ENCODE results near the gene SMTN. TPM values are rescaled to one million over a fixed set of nuclear protein-coding genes. Genes with fewer than 3 reads are reported as not detected.
"Not testable (repeated sequence)": the region's sequence is repeated elsewhere in the genome, so short reads cannot be mapped to it uniquely, and the experiment has no call there.

Gene SMTN
- total and polyA plus RNA-seq, 2 donors, result 149 to 1,750 TPM

GRCh38 chr22:31107894-31108218 lies 26.7 kb downstream of the SMTN start:
- Histone ChIP-seq H3K4me3 (ENCODE audit: low read depth, low read length) (no peak overlapping the region), H3K36me3 (ENCODE audit: insufficient read depth) (no peaks in the 10 kb centered on the region), H3K4me1 (ENCODE audit: insufficient read depth) (no peaks in the 10 kb centered on the region), H3K27ac (ENCODE audit: low read depth) (peak overlapping the region; percentile 58)
- DNase-seq (ENCODE audit: extremely low spot score), result no peak
- WGBS, result under 1% methylated on average over 5 of the region's 5 CpGs

- DNase-seq (ENCODE audit: extremely low spot score); H3K27ac ChIP-seq (ENCODE audit: low read depth): not testable (repeated sequence)
- WGBS, result 93% methylated on average over 7 of the region's 7 CpGs
Observed at GRCh38 chr22:31112547-31113091, 31.5 kb downstream of the SMTN start.

GRCh38 chr22:31118046-31118820 lies 37.1 kb downstream of the SMTN start:
- Histone ChIP-seq H3K27ac (ENCODE audit: low read depth) (no peak overlapping the region), H3K4me1 (ENCODE audit: insufficient read depth) (no peaks in the 10 kb centered on the region), H3K4me3 (ENCODE audit: low read depth, low read length) (no peak overlapping the region), H3K36me3 (ENCODE audit: insufficient read depth) (no peaks in the 10 kb centered on the region)
- DNase-seq (ENCODE audit: extremely low spot score), result no peak
- WGBS, result 85% methylated on average over 3 of the region's 3 CpGs

More at GRCh38 chr22:31112547-31113091, 31.5 kb downstream of the SMTN start:
- H3K4me3 ChIP-seq (ENCODE audit: low read depth, low read length); H3K36me3 ChIP-seq (ENCODE audit: insufficient read depth); H3K4me1 ChIP-seq (ENCODE audit: insufficient read depth): not testable (repeated sequence)

GRCh38 chr22:31119026-31119717 lies 38.1 kb downstream of the SMTN start:
- H3K27ac ChIP-seq (ENCODE audit: low read depth), result no peak overlapping the region
- WGBS, result 75% methylated on average over 7 of the region's 7 CpGs
- no peak overlapping the region for H3K4me3 ChIP-seq (ENCODE audit: low read depth, low read length)
- DNase-seq (ENCODE audit: extremely low spot score), result no peak
- H3K36me3 ChIP-seq (ENCODE audit: insufficient read depth), result no peaks in the 10 kb centered on the region
- H3K4me1 ChIP-seq (ENCODE audit: insufficient read depth), result no peaks in the 10 kb centered on the region

- H3K27ac ChIP-seq (ENCODE audit: low read depth), result no peak overlapping the region
- WGBS, result 74% methylated on average over 5 of the region's 5 CpGs
- DNase-seq (ENCODE audit: extremely low spot score), result no peak
- no peaks in the 10 kb centered on the region for H3K36me3 ChIP-seq (ENCODE audit: insufficient read depth)
- no peak overlapping the region for H3K4me3 ChIP-seq (ENCODE audit: low read depth, low read length)
- no peaks in the 10 kb centered on the region for H3K4me1 ChIP-seq (ENCODE audit: insufficient read depth)
Observed at GRCh38 chr22:31120230-31120629, 39.1 kb downstream of the SMTN start.

GRCh38 chr22:31120642-31121041 lies 39.5 kb downstream of the SMTN start:
- Histone ChIP-seq H3K27ac (ENCODE audit: low read depth) (no peak overlapping the region), H3K4me1 (ENCODE audit: insufficient read depth) (no peaks in the 10 kb centered on the region), H3K4me3 (ENCODE audit: low read depth, low read length) (no peak overlapping the region), H3K36me3 (ENCODE audit: insufficient read depth) (no peaks in the 10 kb centered on the region)
- 100% methylated on average over 1 of the region's 1 CpG for WGBS
- no peak for DNase-seq (ENCODE audit: extremely low spot score)

- no peak overlapping the region for H3K27ac ChIP-seq (ENCODE audit: low read depth)
- no peak for DNase-seq (ENCODE audit: extremely low spot score)
- H3K36me3 ChIP-seq (ENCODE audit: insufficient read depth), result no peaks in the 10 kb centered on the region
- no peaks in the 10 kb centered on the region for H3K4me1 ChIP-seq (ENCODE audit: insufficient read depth)
- no peak overlapping the region for H3K4me3 ChIP-seq (ENCODE audit: low read depth, low read length)
- 95% methylated on average over 4 of the region's 4 CpGs for WGBS
Observed at GRCh38 chr22:31121403-31121802, 40.3 kb downstream of the SMTN start.

GRCh38 chr22:31122196-31122531 lies 41.0 kb downstream of the SMTN start:
- Histone ChIP-seq H3K27ac (ENCODE audit: low read depth) (no peak overlapping the region), H3K36me3 (ENCODE audit: insufficient read depth) (no peaks in the 10 kb centered on the region), H3K4me3 (ENCODE audit: low read depth, low read length) (no peak overlapping the region), H3K4me1 (ENCODE audit: insufficient read depth) (no peaks in the 10 kb centered on the region)
- 73% methylated on average over 2 of the region's 2 CpGs for whole genome bisulfite sequencing
- DNase-seq (ENCODE audit: extremely low spot score), result no peak

- 14% methylated on average over 10 of the region's 10 CpGs for WGBS
- Histone ChIP-seq H3K4me3 (ENCODE audit: low read depth, low read length) (peak within 1 kb of the TSS; percentile 20), H3K36me3 (ENCODE audit: insufficient read depth) (no peaks in the 10 kb centered on the region), H3K27ac (ENCODE audit: low read depth) (no peak within 1 kb of the TSS), H3K4me1 (ENCODE audit: insufficient read depth) (no peaks in the 10 kb centered on the region)
- no peak for DNase-seq (ENCODE audit: extremely low spot score)
Observed at GRCh38 chr22:31122532-31123291, 41.6 kb downstream of the SMTN start, which contains the start of gene INPP5J. Gene INPP5J (plus strand): TSS chr22:31122966. CDS start chr22:31123015, 49 bp downstream.

GRCh38 chr22:31123292-31123602 lies 42.1 kb downstream of the SMTN start:
- Histone ChIP-seq H3K36me3 (ENCODE audit: insufficient read depth) (no peaks in the 10 kb centered on the region), H3K27ac (ENCODE audit: low read depth) (no peak overlapping the region), H3K4me3 (ENCODE audit: low read depth, low read length) (peak overlapping the region; percentile 20), H3K4me1 (ENCODE audit: insufficient read depth) (no peaks in the 10 kb centered on the region)
- DNase-seq (ENCODE audit: extremely low spot score), result no peak
- WGBS, result 68% methylated on average over 4 of the region's 4 CpGs

- Histone ChIP-seq H3K36me3 (ENCODE audit: insufficient read depth) (no peaks in the 10 kb centered on the region), H3K4me3 (ENCODE audit: low read depth, low read length) (no peak overlapping the region), H3K4me1 (ENCODE audit: insufficient read depth) (no peaks in the 10 kb centered on the region), H3K27ac (ENCODE audit: low read depth) (no peak overlapping the region)
- DNase-seq (ENCODE audit: extremely low spot score), result no peak
- 83% methylated on average over 3 of the region's 3 CpGs for WGBS
Observed at GRCh38 chr22:31124290-31124689, 43.2 kb downstream of the SMTN start.

- DNase-seq (ENCODE audit: extremely low spot score), result no peak
- WGBS, result 78% methylated on average over 14 of the region's 14 CpGs
- no peak overlapping the region for H3K4me3 ChIP-seq (ENCODE audit: low read depth, low read length)
Observed at GRCh38 chr22:31124811-31125465, 43.8 kb downstream of the SMTN start.

GRCh38 chr22:31125521-31126117 lies 44.5 kb downstream of the SMTN start:
- H3K4me1 ChIP-seq (ENCODE audit: insufficient read depth), result no peaks in the 10 kb centered on the region
- DNase-seq (ENCODE audit: extremely low spot score), result no peak
- H3K36me3 ChIP-seq (ENCODE audit: insufficient read depth), result no peaks in the 10 kb centered on the region
- H3K4me3 ChIP-seq (ENCODE audit: low read depth, low read length), result no peak overlapping the region
- WGBS, result 86% methylated on average over 12 of the region's 12 CpGs
- no peak overlapping the region for H3K27ac ChIP-seq (ENCODE audit: low read depth)

More at GRCh38 chr22:31124811-31125465, 43.8 kb downstream of the SMTN start:
- no peaks in the 10 kb centered on the region for H3K36me3 ChIP-seq (ENCODE audit: insufficient read depth)
- no peaks in the 10 kb centered on the region for H3K4me1 ChIP-seq (ENCODE audit: insufficient read depth)
- H3K27ac ChIP-seq (ENCODE audit: low read depth), result no peak overlapping the region

All from urinary bladder (tissue), 4 donors.